HepG2 (cell line): ENCODE results near the gene ZNF185. TPM values are rescaled to one million over a fixed set of nuclear protein-coding genes. Genes with fewer than 3 reads are reported as not detected.

Experiments
- ATAC-seq: fragments of 200-7000 bp; cut with Tn5 transposase; 3 replicates; pipeline ENCODE4 v1.9.1; 2020; ENCODE audit warnings: mild to moderate bottlenecking, moderate library complexity
- BruUV-seq: library from RNA; stranded (reverse); fragments of 400-500 nt; replicated peaks from 2 replicates; lab custom pipeline; 2021; lab: Mats Ljungman, UMichigan
- CTCF ChIA-PET: fragments of 300-600 bp; formaldehyde crosslinking; extraction: SDS; loops from one replicate; lab custom pipeline; 2021; ENCODE audit warnings: low total read pairs, inconsistent platforms, low intra/inter-chr PET ratio; lab: Yijun Ruan, JAX
- POLR2A ChIA-PET: fragments of 350-600 bp; sonication (Branson Sonifier 250); formaldehyde crosslinking; loops from one replicate; lab custom pipeline; 2020; ENCODE audit warnings: antibody characterized with exemption, inconsistent platforms; lab: Yijun Ruan, JAX
- DNase-seq: peaks from one replicate; pipeline ENCODE4 v3.0.0-alpha.2; 2015; ENCODE audit warnings: low spot score
- FAIRE-seq: peaks from 3 replicates; lab custom pipeline; 2011; peaks lifted over from hg19 to GRCh38; lab: Jason Lieb, UNC
- H2AFZ ChIP-seq: one replicate; pipeline ENCODE4 v1.6.1; 2011; ENCODE audit warnings: low read length, inconsistent platforms
- H3K27ac ChIP-seq: fragments of 300-600 bp; 3 replicates; pipeline ENCODE4 v1.8.0; 2011; ENCODE audit warnings: mixed run types, mild to moderate bottlenecking, mixed read lengths, low read length, inconsistent platforms; ENCODE audit not compliant: insufficient read depth; ENCODE audit errors: extremely low read length
- H3K27me3 ChIP-seq, 2 experiments: fragments of 200-600 bp in 1 of 2; 2 replicates in 1 of 2; 3 replicates in 1 of 2; pipeline versions ENCODE4 v1.6.0 to v1.8.0; 2011; ENCODE audit warnings: low read length in 2 of 2, mild to moderate bottlenecking in 2 of 2, moderate library complexity in 2 of 2, inconsistent platforms in 1 of 2; ENCODE audit not compliant: insufficient read depth in 2 of 2, control insufficient read depth in 1 of 2
- H3K36me3 ChIP-seq, 2 experiments: fragments of 200-600 bp in 1 of 2; replicated peaks in 1 of 2; 2 replicates in 1 of 2; 3 replicates in 1 of 2; pipeline versions ENCODE4 v1.5.1 to v1.8.0; 2011; ENCODE audit warnings: low read length in 2 of 2, inconsistent platforms in 1 of 2; ENCODE audit not compliant: insufficient read depth in 2 of 2, control insufficient read depth in 1 of 2
- H3K4me1 ChIP-seq: 2 replicates; pipeline ENCODE4 v1.5.1; 2012; ENCODE audit warnings: low read length, inconsistent platforms; ENCODE audit not compliant: insufficient read depth
- H3K4me2 ChIP-seq: 2 replicates; pipeline ENCODE4 v1.6.0; 2011; ENCODE audit warnings: low read depth, low read length, inconsistent platforms
- H3K4me3 ChIP-seq, 3 experiments: fragments of 200-600 bp in 1 of 3; sonication (generic), shearing (Covaris generic) in 1 of 3; replicated peaks in 1 of 3; 2 replicates each; pipeline ENCODE4 v1.5.1; 2011 to 2016; ENCODE audit warnings: low read length in 3 of 3, inconsistent platforms in 2 of 3, low read depth in 2 of 3, mild to moderate bottlenecking in 2 of 3, control low read depth in 1 of 3, mixed read lengths in 1 of 3; ENCODE audit not compliant: insufficient read depth in 1 of 3
- H3K79me2 ChIP-seq: one replicate; pipeline ENCODE4 v1.6.1; 2011; ENCODE audit warnings: low read length, inconsistent platforms; ENCODE audit not compliant: insufficient read depth
- H3K9ac ChIP-seq: 2 replicates; pipeline ENCODE4 v1.6.0; 2011; ENCODE audit warnings: mild to moderate bottlenecking, low read depth, low read length, inconsistent platforms; ENCODE audit not compliant: insufficient read depth
- H3K9me3 ChIP-seq: 2 replicates; pipeline ENCODE4 v1.5.1; 2012; ENCODE audit warnings: mild to moderate bottlenecking, low read length
- H4K20me1 ChIP-seq: 2 replicates; pipeline ENCODE4 v1.6.0; 2011; ENCODE audit warnings: inconsistent platforms, mild to moderate bottlenecking, low read length, moderate library complexity; ENCODE audit not compliant: insufficient read depth
- ARID3A ChIP-seq: IDR thresholded peaks from 2 replicates; pipeline ENCODE4 v1.6.1; 2012; ENCODE audit warnings: low read depth, low read length, improper control_type of control experiment
- ELF1 ChIP-seq: sonication (generic); formaldehyde crosslinking; IDR thresholded peaks from 2 replicates; pipeline ENCODE4 v1.4.0; 2020; ENCODE audit warnings: missing genetic modification reagents
- FOXP1 ChIP-seq, 2 experiments: fragments of 450-650 bp in 1 of 2; IDR thresholded peaks; 2 replicates each; pipeline ENCODE4 v1.6.1; 2017 to 2018; ENCODE audit warnings: antibody characterized with exemption in 1 of 2
- HCFC1 ChIP-seq: fragments of 150-350 bp; IDR thresholded peaks from 2 replicates; pipeline ENCODE4 v1.6.1; 2014; ENCODE audit warnings: low read depth, low read length
- HHEX ChIP-seq: IDR thresholded peaks from 2 replicates; pipeline ENCODE4 v1.6.1; 2016; ENCODE audit warnings: control low read depth
- MTF1 ChIP-seq: sonication (generic); formaldehyde crosslinking; IDR thresholded peaks from 2 replicates; pipeline ENCODE4 v1.5.0; 2020; ENCODE audit warnings: missing genetic modification reagents
- PRPF4 ChIP-seq: fragments of 200-400 bp; formaldehyde crosslinking; IDR thresholded peaks from 2 replicates; pipeline ENCODE4 v1.6.1; 2016; ENCODE audit warnings: low read length, low read depth; ENCODE audit not compliant: poor library complexity, severe bottlenecking
- RXRB ChIP-seq: IDR thresholded peaks from 2 replicates; pipeline ENCODE4 v1.6.1; 2016; ENCODE audit warnings: borderline replicate concordance, missing genetic modification reagents, missing compliant biosample characterization
- SKI ChIP-seq: fragments of 450-650 bp; IDR thresholded peaks from one replicate; pipeline ENCODE4 v1.6.1; 2018; ENCODE audit warnings: mild to moderate bottlenecking; ENCODE audit not compliant: partially characterized antibody
- SOX6 ChIP-seq, 2 experiments: fragments of 450-650 bp in 1 of 2; sonication (generic) in 1 of 2; formaldehyde crosslinking in 1 of 2; IDR thresholded peaks; 2 replicates each; pipeline versions ENCODE4 v1.4.0 to v1.6.1; 2017 to 2020; ENCODE audit warnings: antibody characterized with exemption in 1 of 2, mild to moderate bottlenecking in 1 of 2, missing genetic modification reagents in 1 of 2
- ZBTB4 ChIP-seq: sonication (generic); formaldehyde crosslinking; IDR thresholded peaks from 2 replicates; pipeline ENCODE4 v1.4.0; 2020; ENCODE audit warnings: missing genetic modification reagents, mild to moderate bottlenecking, borderline replicate concordance
- ZNF337 ChIP-seq: sonication (generic); formaldehyde crosslinking; IDR thresholded peaks from 2 replicates; pipeline ENCODE4 v1.5.1; 2020; ENCODE audit warnings: missing genetic modification reagents, low read depth, mild to moderate bottlenecking, borderline replicate concordance
- ZNF362 ChIP-seq: sonication (generic); formaldehyde crosslinking; IDR thresholded peaks from 2 replicates; pipeline ENCODE4 v1.4.0; 2020; ENCODE audit warnings: missing genetic modification reagents, mild to moderate bottlenecking, borderline replicate concordance
- ZNF501 ChIP-seq: sonication (generic); formaldehyde crosslinking; IDR thresholded peaks from 2 replicates; pipeline ENCODE4 v1.5.1; 2020; ENCODE audit warnings: mild to moderate bottlenecking, moderate library complexity, missing genetic modification reagents
- ZNF562 ChIP-seq: sonication (generic); formaldehyde crosslinking; IDR thresholded peaks from 2 replicates; pipeline ENCODE4 v1.8.0; 2022; ENCODE audit warnings: missing genetic modification reagents, borderline replicate concordance
- ZNF780A ChIP-seq: sonication (generic); formaldehyde crosslinking; IDR thresholded peaks from 2 replicates; pipeline ENCODE4 v1.8.0; 2022; ENCODE audit warnings: mild to moderate bottlenecking, missing genetic modification reagents, moderate library complexity
- WGBS: methylation state at CpG from one replicate; pipeline ENCODE4 v1.1.6; 2017; ENCODE audit warnings: low lambda C conversion rate; 5-methylcytosine and 5-hydroxymethylcytosine counted together
- in situ Hi-C: cut with HindIII; loops from 2 replicates; pipeline ENCODE4 v1.10.0; 2017; ENCODE audit warnings: low pct_unique_long_range_greater_than_20kb; ENCODE audit not compliant: extremely low pct_ligation_motif_present
- intact Hi-C: fragments of 100-400 bp; cut with micrococcal nuclease; formaldehyde crosslinking; loops from one replicate; pipeline ENCODE4 v1.10.0; 2022; ENCODE audit not compliant: unreplicated experiment
- polyA plus RNA-seq, 8 experiments: library from polyadenylated mRNA; depleted of rRNA in 3 of 8; stranded (reverse) in 7 of 8; unstranded in 1 of 8; fragments of >200 nt; fragmentation: Illumina TruSeq in 4 of 8; extraction: Trizol in 4 of 8; gene quantifications; 2 replicates each; pipeline versions ENCODE4 v1.2.1 to v1.2.3, GENCODE V29; 2011 to 2016; ENCODE audit warnings: low read depth in 4 of 8, missing spikeins in 1 of 8, mixed read lengths in 1 of 8; ENCODE audit not compliant: insufficient read depth in 1 of 8
- total RNA-seq, 5 experiments: library from RNA; depleted of rRNA; stranded (reverse); fragments of >200 nt; fragmentation: Illumina TruSeq; extraction: Trizol; gene quantifications; 2 replicates each; pipeline ENCODE4 v1.2.3, GENCODE V29; 2016; ENCODE audit warnings: low read depth in 1 of 5

Gene ZNF185
- total and polyA plus RNA-seq, 2 of the 13 experiments (the other 11 are each of a cell fraction or from before 2014, with no cell fraction given) = 1.6 to 3.4 TPM

GRCh38 chrX:152886716-152887115 lies 11.2 kb upstream of the ZNF185 start:
- H3K4me2 ChIP-seq = no peak overlapping the region
- peaks cover 0 to 7% of the 10 kb centered on the region in 2 experiments; a peak in 1 of 5 replicates for H3K27me3 ChIP-seq

More at GRCh38 chrX:152886716-152887115, 11.2 kb upstream of the ZNF185 start:
- H3K4me1 ChIP-seq = no peaks in the 10 kb centered on the region
- H2AFZ ChIP-seq = no peak overlapping the region
- TF ChIP-seq SOX6 (IDR thresholded peaks at IDR 0.05) (no peak), SOX6 (CRISPR knock-in tag; IDR thresholded peaks at IDR 0.05) (no peak), ZNF337 (CRISPR knock-in tag) (no peak), ARID3A (no peak), ZNF780A (CRISPR knock-in tag) (no peak), RXRB (CRISPR knock-in tag) (no peak), ZBTB4 (no peak), FOXP1 (IDR thresholded peaks at IDR 0.05) (no peak), FOXP1 (CRISPR knock-in tag; IDR thresholded peaks at IDR 0.05) (no peak), MTF1 (no peak), HHEX (CRISPR knock-in tag) (no peak), ZNF501 (CRISPR knock-in tag) (no peak), ZNF562 (CRISPR knock-in tag) (no peak), ZNF362 (CRISPR knock-in tag) (no peak), SKI (no peak), PRPF4 (no peak), ELF1 (CRISPR knock-in tag) (no peak), HCFC1 (no peak)
- ChIA-PET CTCF (no interaction called here), POLR2A (no interaction called here)
- no peak overlapping the region for H3K9ac ChIP-seq
- intact Hi-C loops = no loop called here
- no peak overlapping the region for H3K4me3 ChIP-seq
- FAIRE-seq = no peak
- in situ Hi-C loops = no loop called here
- BruUV-seq = no TSS peak
- no peaks in the 10 kb centered on the region for H3K79me2 ChIP-seq
- no peaks in the 10 kb centered on the region for H3K36me3 ChIP-seq
- no peak for DNase-seq
- WGBS = 2% methylated on average over 2 of the region's 3 CpGs
- no peaks in the 10 kb centered on the region for H4K20me1 ChIP-seq
- ATAC-seq = no peak
- H3K27ac ChIP-seq = no peak overlapping the region
- no peaks in the 10 kb centered on the region for H3K9me3 ChIP-seq
